GM21381 (cell line): ENCODE results near the gene SLC16A3.

Source experiments
- ATAC-seq: cut with Tn5 transposase; IDR thresholded peaks from one replicate; pipeline ENCODE4 v1.9.1; 2021; ENCODE audit warnings: mild to moderate bottlenecking, moderate library complexity; ENCODE audit not compliant: unreplicated experiment

Gene SLC16A3

DNA sequence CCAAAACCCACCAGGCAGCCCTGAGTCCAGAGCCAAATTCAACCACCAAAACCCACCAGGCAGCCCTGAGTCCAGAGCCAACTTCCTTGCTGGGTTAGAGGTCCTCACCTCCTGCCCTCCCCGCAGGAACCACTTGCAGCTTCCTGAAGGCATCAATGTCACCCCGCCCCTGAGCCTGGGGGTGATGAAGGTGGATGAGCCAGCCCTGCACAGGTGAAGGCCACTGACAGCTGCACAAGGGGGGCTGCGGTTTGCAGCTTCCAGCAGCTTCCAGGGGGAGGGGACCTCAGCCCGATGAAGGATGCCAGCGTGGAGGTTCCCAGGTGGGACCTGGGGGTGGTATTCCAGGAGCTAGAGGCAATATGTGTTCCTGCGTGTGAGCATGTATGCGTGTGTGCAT is 52.2 kb downstream of the SLC16A3 start:
- no peak for ATAC-seq

GRCh38 chr17:82281502-82282238 is 52.8 kb downstream of the SLC16A3 start:
- no peak for ATAC-seq

GRCh38 chr17:82282239-82283207 is 53.7 kb downstream of the SLC16A3 start:
- ATAC-seq, result no peak

GRCh38 chr17:82283208-82283749 is 54.4 kb downstream of the SLC16A3 start:
- no peak for ATAC-seq

GRCh38 chr17:82285141-82285540 is 56.3 kb downstream of the SLC16A3 start:
- no peak for ATAC-seq

DNA sequence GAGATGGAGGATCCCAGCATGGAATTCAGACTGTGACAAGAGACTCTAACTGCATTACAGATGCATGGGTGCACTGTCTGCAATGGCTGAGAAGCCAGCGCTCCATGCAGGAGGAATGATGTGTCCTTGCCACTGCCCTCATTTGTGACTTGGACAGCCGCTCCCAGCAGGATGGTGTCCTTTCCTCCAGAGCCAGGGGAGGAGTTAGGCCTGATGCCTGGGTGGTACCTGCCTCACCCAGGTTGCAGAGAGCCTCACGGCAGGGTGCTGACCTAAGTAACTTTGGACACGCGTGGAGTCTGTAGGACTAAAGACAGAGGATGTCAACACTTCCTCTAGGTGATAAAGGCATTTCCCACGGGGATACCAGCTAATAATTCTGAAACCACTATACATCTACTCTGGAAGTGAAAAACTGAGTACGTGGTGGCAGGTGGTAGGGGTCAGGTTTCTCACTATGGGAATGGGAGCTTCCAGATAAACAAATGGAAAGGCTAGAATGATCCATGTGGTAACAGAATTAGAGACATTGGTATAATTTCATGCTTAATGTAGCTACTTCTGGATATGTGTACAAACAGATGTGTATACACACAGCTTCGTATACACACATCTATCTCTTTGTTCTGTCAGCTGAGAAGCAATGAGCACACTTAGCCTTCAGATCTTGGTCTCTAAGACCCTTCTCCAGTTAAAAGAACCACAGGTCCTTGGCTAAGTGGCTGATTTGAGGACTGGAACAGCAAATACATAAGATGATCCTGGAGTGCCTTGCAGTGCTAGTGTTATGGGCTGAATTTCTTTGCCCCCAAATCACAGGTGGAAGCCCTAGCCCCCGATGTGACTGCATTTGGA is 58.4 kb downstream of the SLC16A3 start:
- no peak for ATAC-seq

DNA sequence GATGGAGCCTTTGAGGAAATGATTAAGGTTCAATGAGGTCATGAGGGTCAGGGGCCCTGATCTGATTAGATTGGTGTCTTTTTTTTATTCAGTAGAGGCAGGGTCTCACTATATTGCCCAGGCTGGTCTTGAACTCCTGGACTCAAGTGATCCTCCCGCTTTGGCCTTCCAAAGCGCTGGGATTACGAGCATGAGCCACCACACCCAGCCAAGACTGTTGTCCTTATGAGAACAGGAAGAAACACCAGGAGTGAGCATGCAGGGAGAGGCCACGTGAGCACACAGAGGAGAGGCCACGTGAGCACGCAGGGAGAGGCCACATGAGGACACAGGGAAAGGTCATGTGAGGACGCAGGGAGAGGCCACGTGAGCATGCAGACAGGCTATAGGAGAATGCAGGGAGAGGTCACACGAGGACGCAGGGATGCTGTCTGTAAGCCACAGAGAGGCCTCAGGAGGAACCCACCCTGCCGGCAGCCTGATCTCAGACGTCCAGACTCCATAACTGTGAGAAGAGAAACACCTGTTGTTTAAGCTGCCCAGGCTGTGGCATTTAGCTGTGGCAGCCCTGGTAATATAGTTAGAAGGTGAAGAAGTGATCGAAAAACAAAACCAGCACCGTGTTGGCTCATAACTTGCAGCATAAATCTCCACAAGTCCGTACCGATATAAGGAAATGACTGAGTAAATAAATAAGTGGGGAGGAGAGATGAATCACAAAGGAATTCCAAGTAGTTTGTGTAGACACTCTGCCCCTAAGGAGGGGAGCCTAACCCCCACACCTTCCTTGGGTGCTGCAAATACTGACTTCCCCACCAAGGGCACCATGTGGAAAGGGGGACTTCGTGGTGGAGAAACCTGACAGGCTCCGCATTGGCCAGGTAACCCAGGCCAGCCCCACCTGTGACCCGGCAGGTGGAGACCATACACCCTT is 59.3 kb downstream of the SLC16A3 start:
- ATAC-seq, result no peak
